Gastrocnemius medialis (tissue), 4 donors: ENCODE measurements around the gene NDUFS6.

Experiments
- CTCF ChIP-seq, 5 experiments: fragments of 450-650 bp in 3 of 5; fragments of 200-600 bp in 2 of 5; sonication (generic) in 2 of 5; IDR thresholded peaks in 4 of 5; conservative IDR thresholded peaks in 1 of 5; 1 replicate in 4 of 5; 2 replicates in 1 of 5; pipeline ENCODE4 v1.5.1; 2016 to 2019; ENCODE audit warnings: antibody characterized with exemption in 5 of 5, mild to moderate bottlenecking in 3 of 5, moderate library complexity in 3 of 5
- POLR2A ChIP-seq, 2 donors: fragments of 450-650 bp; IDR thresholded peaks; one replicate each; pipeline ENCODE4 v1.6.1; 2017; ENCODE audit warnings: antibody characterized with exemption in 2 of 2, mild to moderate bottlenecking in 2 of 2, moderate library complexity in 2 of 2

- TF ChIP-seq CTCF (IDR thresholded peaks at IDR 0.05 in 4 of 5, conservative IDR thresholded peaks at IDR 0.05 in 1 of 5) = no peak
- TF ChIP-seq POLR2A (IDR thresholded peaks at IDR 0.05) = no peak
These were observed 26.0 kb downstream of the NDUFS6 start for GRCh38 chr5:1827025-1827885.
